ENCODE results near the gene WDFY3. TPM values are rescaled to one million over a fixed set of nuclear protein-coding genes. Genes with fewer than 3 reads are reported as not detected.

WDFY3 gene
- total and polyA plus RNA-seq, 2 donors: 20.6 to 174 TPM

DNA sequence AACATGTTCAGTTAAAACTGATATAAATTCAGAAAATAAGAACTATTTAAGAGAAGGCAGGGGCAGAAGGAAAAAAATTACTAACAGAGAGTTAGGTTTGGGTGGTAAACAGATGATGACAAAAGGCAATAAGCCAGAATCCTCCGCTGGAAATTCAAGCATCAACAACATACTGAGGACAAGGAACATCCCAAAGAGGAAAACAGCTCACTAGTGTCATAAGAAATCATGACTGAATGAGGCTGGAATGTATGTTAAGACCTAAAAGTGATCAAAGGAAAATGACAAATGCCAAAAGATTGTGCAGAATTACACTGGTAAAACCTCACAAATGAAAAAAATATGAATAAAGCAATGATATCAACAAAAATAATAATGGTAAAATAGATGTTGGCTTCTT lies 88.4 kb downstream of the WDFY3 start:
- no peak overlapping the region for H3K4me3 ChIP-seq (ENCODE audit: low read depth, low read length)
- no peak overlapping the region for H3K27ac ChIP-seq (ENCODE audit: low read depth)
- no peak for DNase-seq (ENCODE audit: extremely low spot score)
- WGBS: 70% methylated on average over 1 of the region's 1 CpG
- no peaks in the 10 kb centered on the region for H3K4me1 ChIP-seq (ENCODE audit: insufficient read depth)
- peaks cover 3% of the 10 kb centered on the region for H3K36me3 ChIP-seq (ENCODE audit: insufficient read depth)

DNA sequence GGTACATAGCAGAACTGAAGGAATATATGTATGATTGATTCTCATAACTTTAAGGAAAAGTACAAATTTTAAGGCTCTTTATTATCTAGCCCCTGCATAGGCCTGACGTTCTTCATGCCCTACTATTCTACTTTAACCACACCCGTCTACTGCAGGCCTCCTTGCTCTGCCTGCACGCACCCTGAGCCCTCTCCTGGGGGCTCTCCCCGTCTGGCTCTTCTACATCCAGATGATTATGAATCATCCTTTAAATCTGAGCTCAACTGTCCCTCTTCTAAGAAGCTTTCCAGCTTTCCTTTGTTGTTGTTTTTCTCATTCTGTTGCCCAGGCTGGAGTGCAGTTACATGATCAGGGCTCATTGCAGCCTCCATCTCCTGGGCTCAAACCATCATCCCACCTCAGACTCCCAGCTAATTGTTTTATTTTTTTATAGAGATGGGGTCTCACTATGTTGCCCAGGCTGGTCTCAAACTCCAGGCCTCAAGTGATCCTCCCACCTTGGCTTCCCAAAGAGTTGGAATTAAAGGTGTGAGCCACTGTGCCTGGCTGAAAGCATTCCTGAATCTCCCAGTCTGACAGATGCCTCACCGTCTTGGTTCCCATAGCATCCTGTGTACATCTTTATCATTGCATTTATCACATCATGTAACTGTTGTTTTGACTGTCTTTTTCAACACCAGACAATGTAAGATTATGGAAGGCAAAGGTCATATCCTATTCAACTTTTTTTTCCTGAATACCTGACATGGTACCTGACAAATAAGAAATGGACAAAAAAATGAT lies 89.2 kb downstream of the WDFY3 start:
- DNase-seq (ENCODE audit: extremely low spot score): no peak
- peaks cover 3% of the 10 kb centered on the region for H3K36me3 ChIP-seq (ENCODE audit: insufficient read depth)
- no peak overlapping the region for H3K4me3 ChIP-seq (ENCODE audit: low read depth, low read length)
- no peaks in the 10 kb centered on the region for H3K4me1 ChIP-seq (ENCODE audit: insufficient read depth)
- 76% methylated on average over 5 of the region's 5 CpGs for WGBS
- H3K27ac ChIP-seq (ENCODE audit: low read depth): peak overlapping the region; percentile 10

DNA sequence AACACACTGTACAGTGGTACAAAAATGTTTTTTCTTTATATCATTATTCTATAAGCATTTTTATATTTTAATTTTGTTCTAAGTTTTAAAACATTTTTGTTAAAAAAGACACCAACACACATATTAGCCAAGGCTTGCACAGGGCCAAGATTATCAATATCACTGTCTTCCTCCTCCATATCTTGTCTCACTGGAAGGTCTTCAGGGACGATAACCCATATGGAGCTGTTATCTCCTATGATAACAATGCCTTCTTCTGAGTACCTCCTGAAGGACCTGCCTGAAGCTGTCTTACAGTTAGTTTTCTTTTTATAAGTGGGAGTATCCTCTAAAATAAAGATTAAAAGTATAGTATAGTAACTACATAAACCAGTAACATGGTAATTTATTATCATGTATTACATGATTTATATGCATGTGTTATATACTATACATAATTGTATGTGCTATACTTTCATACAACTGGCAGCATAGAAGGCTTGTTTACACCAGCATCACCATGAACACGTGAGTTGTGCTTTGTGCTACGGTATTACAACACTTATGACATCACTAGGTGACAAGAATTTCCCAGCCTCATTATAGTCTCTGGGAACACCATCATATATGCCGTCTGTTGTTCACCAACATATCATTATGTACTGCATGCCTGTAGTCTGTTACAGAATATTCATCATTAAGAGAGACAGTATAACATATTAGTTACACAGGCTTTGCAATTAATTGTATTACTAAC lies 90.7 kb downstream of the WDFY3 start:
- Histone ChIP-seq H3K4me3 (ENCODE audit: low read depth, low read length) (no peak overlapping the region), H3K36me3 (ENCODE audit: insufficient read depth) (peaks cover 1% of the 10 kb centered on the region), H3K4me1 (ENCODE audit: insufficient read depth) (no peaks in the 10 kb centered on the region), H3K27ac (ENCODE audit: low read depth) (no peak overlapping the region)
- DNase-seq (ENCODE audit: extremely low spot score): no peak
- 91% methylated on average over 4 of the region's 4 CpGs for whole genome bisulfite sequencing

DNA sequence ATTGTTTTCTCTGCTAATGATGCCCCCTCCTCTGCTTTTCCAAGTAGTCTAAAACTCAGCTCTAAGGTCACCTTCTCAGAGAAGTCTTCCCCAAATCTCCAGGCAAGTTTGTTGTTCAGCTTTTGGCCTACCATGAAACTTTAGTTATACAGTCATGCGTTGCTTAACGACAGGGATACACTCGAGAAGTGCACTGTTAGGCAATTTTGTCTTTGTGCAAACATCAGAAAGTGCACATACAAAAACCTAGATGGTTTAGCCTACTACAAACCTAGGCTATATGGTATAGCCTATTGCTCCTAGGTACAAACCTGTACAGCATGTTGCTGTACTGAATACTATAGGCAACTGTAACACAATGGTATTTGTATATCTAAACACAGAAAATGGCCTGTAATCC lies 91.9 kb downstream of the WDFY3 start:
- no peak for DNase-seq (ENCODE audit: extremely low spot score)
- WGBS: 98% methylated on average over 3 of the region's 3 CpGs
- H3K27ac ChIP-seq (ENCODE audit: low read depth): no peak overlapping the region
- H3K4me3 ChIP-seq (ENCODE audit: low read depth, low read length): no peak overlapping the region
- no peaks in the 10 kb centered on the region for H3K4me1 ChIP-seq (ENCODE audit: insufficient read depth)
- peaks cover 1% of the 10 kb centered on the region for H3K36me3 ChIP-seq (ENCODE audit: insufficient read depth)

DNA sequence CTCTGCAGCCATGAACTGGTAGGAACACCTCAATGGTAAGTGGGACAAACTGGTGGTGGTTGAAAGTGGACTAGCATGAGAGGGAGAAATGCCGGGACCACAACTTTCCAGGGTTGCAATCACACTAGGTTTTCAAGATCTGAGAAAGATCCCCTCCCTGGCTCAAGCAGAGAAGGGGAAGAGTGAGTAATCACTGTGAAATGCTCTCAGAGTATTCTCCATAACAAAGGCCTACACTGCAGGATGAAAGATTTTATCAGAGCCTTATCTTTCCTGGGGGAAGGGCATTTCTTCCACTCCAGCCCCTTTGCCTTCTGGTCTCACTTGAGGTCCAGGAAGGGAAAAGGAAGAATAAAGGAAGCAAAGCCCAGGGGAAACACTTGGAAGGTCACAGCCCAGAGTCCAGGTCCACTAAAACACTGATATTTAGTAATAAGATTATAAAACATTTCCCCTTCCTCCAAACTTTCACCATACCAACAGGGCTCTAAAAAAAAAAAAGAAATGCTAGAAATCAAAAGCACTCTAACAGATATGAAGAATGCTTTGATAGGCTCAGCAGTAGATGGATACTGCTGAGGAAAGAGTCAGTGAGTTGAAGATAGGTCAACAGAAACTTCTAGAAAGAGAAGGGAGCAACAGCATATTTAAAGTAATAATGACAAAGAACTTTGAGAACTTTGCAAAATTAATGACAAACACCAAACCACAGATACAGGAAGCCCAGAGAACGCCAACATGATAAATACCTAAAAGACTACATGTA lies 95.9 kb downstream of the WDFY3 start:
- no peak for DNase-seq (ENCODE audit: extremely low spot score)
- Histone ChIP-seq H3K27ac (ENCODE audit: low read depth) (no peak overlapping the region), H3K36me3 (ENCODE audit: insufficient read depth) (peaks cover 1% of the 10 kb centered on the region), H3K4me3 (ENCODE audit: low read depth, low read length) (no peak overlapping the region), H3K4me1 (ENCODE audit: insufficient read depth) (no peaks in the 10 kb centered on the region)
- WGBS: 87% methylated on average over 2 of the region's 2 CpGs

DNA sequence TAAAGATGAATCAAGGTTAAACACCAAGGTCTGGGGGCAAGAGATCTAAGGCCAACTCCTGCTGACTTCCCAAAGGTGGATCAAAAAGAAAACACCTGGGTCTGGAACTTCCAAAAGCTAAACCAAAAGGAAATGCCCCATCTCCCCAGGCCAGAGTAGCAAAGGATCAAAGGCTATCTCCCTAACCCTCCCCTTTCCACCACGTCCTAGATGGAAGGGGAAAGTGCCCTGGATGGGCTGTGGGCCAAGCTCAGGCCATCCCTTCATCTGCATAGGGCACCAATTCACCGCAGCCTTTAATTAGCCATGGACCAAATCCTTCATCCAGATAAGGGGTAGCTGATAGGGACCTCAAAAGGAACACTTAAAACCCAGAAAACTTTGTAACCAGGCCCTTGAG lies 100.2 kb downstream of the WDFY3 start:
- H3K27ac ChIP-seq (ENCODE audit: low read depth): no peak overlapping the region
- DNase-seq (ENCODE audit: extremely low spot score): no peak
- no peaks in the 10 kb centered on the region for H3K36me3 ChIP-seq (ENCODE audit: insufficient read depth)
- H3K4me3 ChIP-seq (ENCODE audit: low read depth, low read length): no peak overlapping the region
- no peaks in the 10 kb centered on the region for H3K4me1 ChIP-seq (ENCODE audit: insufficient read depth)
- 75% methylated on average over 2 of the region's 2 CpGs for WGBS

DNA sequence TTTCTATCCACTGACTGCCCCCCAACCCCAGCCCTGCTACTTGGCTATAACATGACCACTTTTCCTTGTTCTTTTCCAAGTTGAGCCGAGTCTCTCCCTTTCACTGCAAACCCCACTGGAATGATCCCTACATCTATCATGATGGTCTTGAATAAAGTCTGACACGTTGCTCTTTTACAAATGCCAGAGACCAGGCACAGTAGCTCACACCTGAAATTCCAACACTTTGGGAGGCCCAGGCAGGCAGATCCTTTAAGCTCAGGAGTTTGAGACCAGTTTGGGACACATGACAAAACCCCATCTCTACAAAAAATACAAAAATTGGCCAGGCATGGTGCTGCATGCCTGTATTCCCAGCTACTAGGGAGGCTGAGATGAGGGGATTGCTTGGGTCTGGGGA lies 100.9 kb downstream of the WDFY3 start:
- Histone ChIP-seq H3K4me3 (ENCODE audit: low read depth, low read length) (no peak overlapping the region), H3K27ac (ENCODE audit: low read depth) (no peak overlapping the region), H3K36me3 (ENCODE audit: insufficient read depth) (no peaks in the 10 kb centered on the region), H3K4me1 (ENCODE audit: insufficient read depth) (no peaks in the 10 kb centered on the region)
- 88% methylated on average over 2 of the region's 2 CpGs for WGBS
- no peak for DNase-seq (ENCODE audit: extremely low spot score)

DNA sequence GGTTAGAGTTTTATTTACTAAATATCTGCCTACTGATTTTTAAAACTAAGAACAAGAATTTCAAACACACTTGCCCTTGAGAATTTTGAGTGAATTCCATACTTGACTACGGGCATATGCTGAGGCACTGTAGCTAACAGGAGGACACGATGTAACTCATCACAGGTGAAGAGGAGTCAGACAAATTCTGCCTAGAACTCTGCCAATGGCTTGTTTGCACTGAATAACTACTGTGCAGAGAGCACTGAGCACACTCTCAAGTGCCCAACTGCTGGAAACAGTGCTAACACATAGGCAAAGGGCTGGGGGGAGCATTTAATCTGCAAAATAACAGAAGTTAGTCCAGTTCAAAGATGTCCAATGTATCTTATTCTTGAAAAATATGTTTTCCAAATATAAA lies 104.4 kb downstream of the WDFY3 start:
- H3K27ac ChIP-seq (ENCODE audit: low read depth): no peak overlapping the region
- no peak overlapping the region for H3K4me3 ChIP-seq (ENCODE audit: low read depth, low read length)
- H3K4me1 ChIP-seq (ENCODE audit: insufficient read depth): no peaks in the 10 kb centered on the region
- WGBS: 92% methylated on average over 2 of the region's 2 CpGs
- DNase-seq (ENCODE audit: extremely low spot score): no peak
- peaks cover 4% of the 10 kb centered on the region for H3K36me3 ChIP-seq (ENCODE audit: insufficient read depth)

DNA sequence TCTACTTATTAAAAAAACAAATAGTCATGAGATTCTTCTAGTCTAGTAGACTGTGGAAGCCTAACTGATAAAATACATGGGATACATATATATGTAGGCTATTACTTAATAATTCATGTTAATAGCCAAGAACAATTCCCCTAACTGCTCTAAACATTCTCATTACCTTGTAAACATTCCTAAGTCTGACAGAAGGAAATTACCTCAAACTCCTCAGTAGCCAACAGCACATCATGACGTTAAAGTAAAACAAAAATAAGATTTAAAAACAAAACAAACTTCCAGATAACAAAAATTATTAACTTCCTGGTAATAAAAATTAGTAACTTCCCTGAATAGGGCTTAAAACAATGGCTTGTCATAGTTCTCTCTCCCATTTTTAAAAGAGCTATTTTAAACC lies 109.2 kb downstream of the WDFY3 start:
- no peak overlapping the region for H3K4me3 ChIP-seq (ENCODE audit: low read depth, low read length)
- H3K4me1 ChIP-seq (ENCODE audit: insufficient read depth): no peaks in the 10 kb centered on the region
- no peak overlapping the region for H3K27ac ChIP-seq (ENCODE audit: low read depth)
- H3K36me3 ChIP-seq (ENCODE audit: insufficient read depth): peaks cover 4% of the 10 kb centered on the region
- no peak for DNase-seq (ENCODE audit: extremely low spot score)
- 68% methylated on average over 1 of the region's 1 CpG for WGBS

DNA sequence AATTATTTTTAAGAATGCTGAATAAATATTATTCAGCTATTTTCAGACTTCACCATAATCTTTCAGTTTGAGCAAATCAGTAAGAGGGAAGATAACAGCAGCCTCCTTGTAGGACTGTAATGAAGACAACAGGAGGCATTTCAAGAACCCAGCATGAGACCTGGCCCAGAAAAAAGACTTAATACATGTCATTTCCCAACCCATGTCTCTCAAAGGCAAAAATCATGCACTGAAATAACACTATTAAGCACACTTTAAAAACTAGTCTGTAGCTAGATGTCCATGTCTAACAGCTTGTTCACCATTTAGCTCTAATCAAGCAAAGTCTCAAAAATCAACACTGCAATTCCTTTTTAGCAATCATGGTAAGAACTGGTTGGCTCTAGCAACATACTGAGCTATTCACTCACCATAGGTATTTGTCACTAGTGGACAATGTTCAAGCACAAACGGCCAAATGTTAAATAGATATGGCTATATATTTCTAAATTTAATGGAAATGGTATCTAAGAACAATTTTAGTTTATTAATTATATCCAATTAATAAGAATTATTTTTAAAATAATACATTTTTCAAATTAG lies 109.9 kb downstream of the WDFY3 start:
- H3K27ac ChIP-seq (ENCODE audit: low read depth): no peak overlapping the region
- no peak overlapping the region for H3K4me3 ChIP-seq (ENCODE audit: low read depth, low read length)
- H3K36me3 ChIP-seq (ENCODE audit: insufficient read depth): peaks cover 4% of the 10 kb centered on the region
- no peak for DNase-seq (ENCODE audit: extremely low spot score)
- H3K4me1 ChIP-seq (ENCODE audit: insufficient read depth): no peaks in the 10 kb centered on the region
- 82% methylated on average over 1 of the region's 1 CpG for WGBS

DNA sequence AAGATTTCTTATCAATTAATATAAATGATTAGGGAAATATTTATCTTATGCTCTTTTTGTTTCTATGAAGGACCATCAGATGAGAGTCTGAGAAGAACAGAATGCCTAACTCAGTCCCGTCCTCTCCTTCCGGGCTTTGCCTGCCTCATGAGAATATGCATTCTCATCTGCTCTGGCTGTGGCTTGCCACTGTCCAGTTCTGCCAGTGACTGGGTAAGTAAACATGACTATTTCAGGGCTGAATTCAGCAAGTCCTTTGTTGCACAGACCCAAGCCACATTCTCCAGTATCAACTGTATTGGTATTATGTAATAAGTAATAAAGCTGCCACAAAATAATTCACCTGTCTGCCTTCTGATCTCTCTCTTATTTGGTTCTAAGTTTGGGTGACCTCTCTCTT lies 110.7 kb downstream of the WDFY3 start:
- 40% methylated on average over 2 of the region's 2 CpGs for WGBS
- Histone ChIP-seq H3K4me3 (ENCODE audit: low read depth, low read length) (no peak overlapping the region), H3K4me1 (ENCODE audit: insufficient read depth) (no peaks in the 10 kb centered on the region), H3K36me3 (ENCODE audit: insufficient read depth) (peaks cover 4% of the 10 kb centered on the region), H3K27ac (ENCODE audit: low read depth) (no peak overlapping the region)
- DNase-seq (ENCODE audit: extremely low spot score): no peak

DNA sequence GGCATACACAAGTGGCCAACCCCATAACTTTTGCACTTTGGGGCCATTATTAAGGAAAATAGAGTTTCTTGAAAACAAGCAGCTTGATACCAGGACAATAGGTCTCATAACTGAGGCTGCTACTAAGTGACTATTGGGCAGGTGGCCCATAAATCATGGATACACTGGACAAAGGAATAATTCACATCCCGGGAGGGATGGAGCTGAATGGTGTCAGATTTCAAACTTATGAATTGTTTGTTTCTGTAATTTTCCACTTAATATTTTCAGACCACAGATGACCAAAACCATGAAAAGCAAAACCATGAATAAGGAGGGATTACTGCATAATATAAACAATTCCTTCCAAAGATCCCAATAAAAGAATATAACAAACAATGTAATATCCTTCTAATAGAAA lies 114.4 kb downstream of the WDFY3 start:
- 45% methylated on average over 1 of the region's 1 CpG for WGBS
- H3K36me3 ChIP-seq (ENCODE audit: insufficient read depth): no peaks in the 10 kb centered on the region
- H3K4me1 ChIP-seq (ENCODE audit: insufficient read depth): no peaks in the 10 kb centered on the region
- no peak overlapping the region for H3K27ac ChIP-seq (ENCODE audit: low read depth)
- no peak overlapping the region for H3K4me3 ChIP-seq (ENCODE audit: low read depth, low read length)
- DNase-seq (ENCODE audit: extremely low spot score): no peak

DNA sequence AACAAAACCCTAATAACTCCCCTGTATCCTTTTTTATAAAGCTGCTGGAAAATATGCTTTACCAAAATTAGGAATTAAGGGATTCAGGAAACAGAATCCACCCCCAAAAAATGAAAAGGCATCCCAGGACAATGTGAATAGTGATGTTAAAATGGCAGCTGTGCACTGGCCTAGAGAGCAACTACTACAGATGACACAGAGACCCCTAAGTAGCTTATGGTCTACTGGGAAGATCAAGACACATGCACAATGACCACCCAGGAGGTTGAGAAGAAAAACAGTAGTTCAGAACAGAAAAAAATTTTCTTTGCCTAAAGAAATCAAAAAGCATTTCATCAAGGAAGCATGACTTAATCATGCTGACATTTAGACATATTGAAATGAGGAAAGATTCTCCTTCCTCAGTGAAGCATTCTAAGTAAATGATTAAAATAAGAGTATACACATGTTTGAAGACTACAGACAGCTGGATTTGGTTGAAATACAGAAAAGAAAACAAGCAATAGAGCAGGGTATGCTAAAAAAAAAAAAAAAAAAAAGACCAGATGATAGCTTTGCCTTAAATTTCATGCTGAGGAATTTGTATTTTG lies 117.3 kb downstream of the WDFY3 start:
- no peaks in the 10 kb centered on the region for H3K4me1 ChIP-seq (ENCODE audit: insufficient read depth)
- H3K27ac ChIP-seq (ENCODE audit: low read depth): no peak overlapping the region
- no peak overlapping the region for H3K4me3 ChIP-seq (ENCODE audit: low read depth, low read length)
- H3K36me3 ChIP-seq (ENCODE audit: insufficient read depth): no peaks in the 10 kb centered on the region
- DNase-seq (ENCODE audit: extremely low spot score): no peak
